SK-MEL-5 (cell line): ENCODE data around the gene GNAT3. TPM values are rescaled to one million over a fixed set of nuclear protein-coding genes. Genes with fewer than 3 reads are reported as not detected.

ENCODE experiments used
- DNase-seq: peaks from one replicate; pipeline ENCODE4 v3.0.0-alpha.2; 2016; ENCODE audit warnings: low read depth, low spot score
- in situ Hi-C: cut with HindIII; loops from 2 replicates; pipeline ENCODE4 v1.10.0; 2016; ENCODE audit warnings: low sequenced_read_pairs, high pct_unique_total_duplicates, low pct_unique_long_range_greater_than_20kb
- total RNA-seq: library from RNA; depleted of rRNA; stranded (reverse); fragments of >200 nt; shearing (Covaris generic); gene quantifications from 2 replicates; pipeline ENCODE4 v1.2.3, GENCODE V29; 2014

The GNAT3 gene
- total RNA-seq, 1 experiment from 2014 or later: not detected

DNA sequence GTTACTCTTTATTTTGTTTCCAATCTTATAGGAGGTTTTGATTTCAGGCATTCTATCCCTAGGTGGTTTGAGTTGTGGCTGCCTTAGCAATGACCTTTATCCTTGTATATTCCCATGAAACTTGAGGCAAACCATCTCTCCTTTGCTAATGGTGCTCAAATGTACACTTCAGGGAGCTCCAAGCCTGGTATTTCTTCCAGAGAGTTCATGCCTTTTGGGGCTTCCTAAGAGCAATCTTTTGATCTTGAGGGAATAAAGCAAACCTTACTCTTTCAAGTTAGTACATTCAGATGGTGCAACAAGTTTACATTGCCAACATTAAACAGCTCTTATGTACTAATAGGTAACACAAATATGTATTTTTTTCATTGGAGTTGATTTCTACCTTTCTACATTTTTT is 3.4 kb upstream of the GNAT3 start:
- no peak for DNase-seq
- in situ Hi-C loops: no loop called here

DNA sequence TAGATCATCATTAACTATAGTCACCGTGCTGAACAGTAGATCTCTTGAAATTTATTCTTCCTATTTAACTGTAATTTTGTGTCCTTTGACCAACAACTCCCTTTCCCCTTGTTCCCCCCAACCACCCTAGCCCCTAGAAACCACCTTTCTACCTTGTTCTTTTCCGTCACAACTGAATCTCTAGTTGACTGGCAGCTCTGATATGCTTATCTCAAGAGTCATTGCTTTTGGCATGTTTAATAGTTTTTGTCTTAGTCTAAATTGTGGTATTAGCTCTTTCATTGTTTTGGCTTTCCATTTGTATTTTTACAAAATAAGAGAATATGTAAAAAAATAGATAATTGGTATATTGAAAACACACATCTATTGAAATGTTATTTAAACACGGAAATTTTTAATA is 1.8 kb downstream of the GNAT3 start:
- no peak for DNase-seq
- in situ Hi-C loops: no loop called here

DNA sequence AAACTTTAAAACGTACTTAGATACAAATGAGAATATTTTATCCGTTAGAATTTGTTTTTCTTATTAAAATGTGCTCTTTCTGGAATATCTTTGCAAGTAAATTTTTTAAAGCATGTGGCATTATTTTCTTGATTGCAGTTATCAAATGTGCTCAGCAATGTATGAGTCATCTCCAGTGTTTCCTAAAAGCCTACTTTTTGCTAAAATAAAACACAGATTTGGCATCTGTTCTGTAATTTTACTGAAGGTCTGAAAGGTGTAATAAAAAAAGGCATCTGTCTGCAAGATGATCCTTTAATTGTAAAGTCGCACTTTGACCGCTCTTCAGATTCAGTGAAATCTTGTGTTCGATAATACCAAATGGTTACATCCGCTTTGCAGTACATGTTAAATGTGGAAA is 3.4 kb downstream of the GNAT3 start:
- in situ Hi-C loops: no loop called here
- DNase-seq: no peak

DNA sequence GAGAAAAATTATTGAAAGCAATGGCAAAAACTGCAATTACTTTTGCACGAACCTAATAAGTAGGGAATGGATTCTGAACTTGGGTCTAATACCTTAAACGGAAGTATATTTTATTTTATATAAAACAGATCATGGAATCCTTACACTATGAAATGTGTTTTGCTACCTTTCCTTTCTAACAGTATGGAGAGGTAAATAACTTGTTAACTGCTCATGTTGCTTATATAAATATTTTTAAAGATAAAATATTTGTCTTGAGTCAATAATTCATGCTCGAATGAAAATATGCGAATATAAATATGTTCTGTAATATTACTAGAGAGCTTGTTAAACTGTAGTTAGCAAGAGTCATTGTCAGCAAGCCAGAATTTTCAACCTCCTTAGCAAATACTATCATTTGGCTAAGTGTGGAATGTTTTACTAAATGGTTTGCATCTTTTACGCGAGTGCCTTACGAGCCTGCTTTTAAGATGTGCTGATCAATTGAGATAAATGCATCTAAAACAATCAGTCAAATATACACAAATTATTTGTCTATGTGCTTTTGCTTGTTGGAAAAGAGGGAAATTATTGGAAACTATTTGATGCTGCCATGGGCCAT is 5.9 kb downstream of the GNAT3 start:
- in situ Hi-C loops: no loop called here
- no peak for DNase-seq

DNA sequence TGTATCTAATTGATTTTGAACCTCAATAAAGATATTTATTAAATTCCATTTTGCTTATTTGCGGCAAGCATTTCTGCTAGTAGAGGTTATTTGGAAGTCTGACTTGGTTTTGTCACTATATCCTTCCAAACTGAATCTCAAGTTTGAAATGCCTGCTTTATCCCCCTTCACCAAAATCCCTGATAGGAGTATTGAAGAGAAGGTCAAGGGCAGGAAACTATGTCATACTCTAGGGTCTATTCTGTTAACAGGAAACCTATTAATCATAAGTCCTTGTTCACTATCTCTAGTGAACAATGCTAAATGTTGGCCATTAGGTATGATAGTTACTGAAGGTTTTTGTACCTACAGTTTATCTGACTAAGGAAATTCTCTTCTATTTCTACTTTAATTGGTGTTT is 11.5 kb downstream of the GNAT3 start:
- in situ Hi-C loops: no loop called here
- peak; percentile 74 for DNase-seq

DNA sequence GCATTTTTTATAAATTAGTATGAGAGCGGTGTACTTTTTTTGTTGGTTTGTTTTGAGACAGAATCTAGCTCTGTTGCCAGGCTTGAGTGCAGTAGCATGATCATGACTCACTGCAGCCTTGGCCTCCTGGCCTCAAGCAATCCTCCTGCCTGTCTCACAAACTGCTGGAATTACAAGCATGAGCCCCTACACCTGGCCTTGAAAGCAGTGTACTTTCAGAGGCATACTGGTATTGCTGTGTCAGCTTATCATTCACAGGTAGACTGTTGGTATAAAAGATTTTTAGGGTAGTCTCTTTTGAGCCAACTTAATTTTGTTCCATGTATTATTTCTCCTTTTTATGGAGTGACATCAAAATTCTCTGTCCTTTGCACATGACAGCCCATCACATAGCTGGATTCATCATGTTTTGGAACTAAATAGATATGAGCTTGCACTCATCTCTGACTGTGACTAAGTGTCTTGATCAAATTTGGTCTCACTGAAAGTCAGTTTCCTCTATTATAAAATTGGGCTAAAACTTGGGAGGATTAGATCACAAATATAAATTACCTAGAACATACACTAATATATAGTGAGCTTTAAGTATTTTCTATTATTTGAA is 12.4 kb downstream of the GNAT3 start:
- DNase-seq: peak; percentile 96
- in situ Hi-C loops: no loop called here

DNA sequence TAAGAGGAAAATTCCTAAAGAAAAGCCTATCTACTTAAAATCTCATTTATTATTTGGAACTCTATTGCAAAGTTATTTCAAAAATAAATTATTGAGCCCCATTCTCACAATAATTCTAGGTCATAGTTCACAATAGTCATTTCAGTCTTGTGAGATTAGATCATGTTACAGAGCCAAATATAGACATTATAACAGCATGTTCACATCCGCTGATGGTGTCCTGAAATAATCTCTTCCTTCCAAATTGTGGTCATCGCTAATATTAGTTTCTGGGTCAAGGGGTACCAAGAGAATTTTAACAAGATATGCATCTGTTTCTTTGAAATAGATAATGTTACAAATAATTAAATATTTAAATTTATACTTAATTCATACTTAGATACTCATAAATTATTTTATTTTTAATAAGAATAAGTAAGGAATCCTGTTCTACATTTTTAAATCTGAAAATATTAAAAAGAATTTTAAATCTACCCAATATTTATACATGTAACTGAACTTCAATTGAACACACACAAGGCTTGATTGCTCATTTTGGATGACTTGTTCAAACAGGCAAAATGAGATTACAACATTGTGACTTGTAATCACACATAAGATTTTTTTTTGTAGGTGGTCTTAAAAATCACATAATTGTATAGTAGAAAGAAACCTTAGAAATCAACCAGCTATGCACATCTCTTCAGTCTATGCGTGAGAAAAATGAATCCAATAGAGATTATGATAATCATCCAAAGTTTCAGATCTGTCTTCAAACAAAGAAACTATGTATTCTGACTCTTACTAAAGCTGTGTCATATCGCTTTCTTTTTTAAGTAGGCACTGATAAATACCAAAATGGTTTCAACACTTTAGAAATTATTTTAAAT is 13.1 kb downstream of the GNAT3 start:
- DNase-seq: peak; percentile 75
- in situ Hi-C loops: no loop called here

DNA sequence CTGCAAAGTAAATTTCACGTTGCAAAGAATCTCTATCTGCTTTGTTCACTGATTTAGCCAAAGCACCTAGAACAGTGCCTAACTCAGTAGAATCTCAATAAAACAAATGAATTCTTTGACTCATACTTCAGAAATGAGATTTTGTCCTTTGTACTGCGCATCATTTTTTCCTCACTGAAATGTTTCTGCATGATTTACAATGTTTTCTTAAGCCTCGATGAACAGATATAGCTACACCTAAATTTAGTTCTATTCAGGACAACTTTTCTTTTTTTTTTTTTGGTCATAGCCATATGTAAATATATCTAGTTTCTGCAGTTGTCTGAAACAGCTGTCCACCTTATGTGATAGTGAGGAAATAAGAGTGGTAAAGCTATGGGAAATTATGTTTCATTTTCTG is 15.3 kb downstream of the GNAT3 start:
- DNase-seq: no peak
- in situ Hi-C loops: no loop called here

DNA sequence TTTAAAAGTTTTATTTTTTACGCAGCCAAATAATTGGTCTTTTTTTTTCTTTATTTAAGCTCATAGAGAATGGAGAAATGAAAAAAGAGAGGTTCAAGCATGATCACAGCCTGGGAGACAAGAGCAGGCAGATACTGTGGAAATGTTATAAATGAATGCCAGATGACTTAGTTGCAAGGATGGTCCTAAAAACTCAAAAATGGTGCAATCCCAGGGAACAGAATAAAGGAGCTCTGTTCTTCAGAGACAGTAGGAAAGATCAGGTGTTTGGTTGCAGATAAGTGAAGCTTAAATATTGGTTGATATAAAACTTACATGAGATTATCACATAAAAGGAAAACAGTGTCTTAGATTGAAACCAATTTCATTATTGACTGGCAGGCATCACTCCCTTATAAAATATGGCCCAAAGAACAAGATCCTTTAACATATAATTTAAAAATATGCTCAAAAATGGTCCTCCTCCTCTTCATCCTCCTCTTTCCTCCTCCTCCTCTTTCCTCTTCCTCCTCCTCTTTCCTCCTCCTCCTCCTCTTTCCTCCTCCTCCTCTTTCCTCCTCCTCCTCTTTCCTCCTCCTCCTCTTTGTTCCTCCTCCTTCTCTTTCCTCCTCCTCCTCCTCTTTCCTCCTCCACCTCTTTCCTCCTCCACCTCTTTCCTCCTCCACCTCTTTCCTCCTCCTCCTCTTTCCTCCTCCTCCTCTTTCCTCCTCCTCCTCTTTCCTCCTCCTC is 18.6 kb downstream of the GNAT3 start:
- peak; percentile 52 for DNase-seq
- in situ Hi-C loops: no loop called here

DNA sequence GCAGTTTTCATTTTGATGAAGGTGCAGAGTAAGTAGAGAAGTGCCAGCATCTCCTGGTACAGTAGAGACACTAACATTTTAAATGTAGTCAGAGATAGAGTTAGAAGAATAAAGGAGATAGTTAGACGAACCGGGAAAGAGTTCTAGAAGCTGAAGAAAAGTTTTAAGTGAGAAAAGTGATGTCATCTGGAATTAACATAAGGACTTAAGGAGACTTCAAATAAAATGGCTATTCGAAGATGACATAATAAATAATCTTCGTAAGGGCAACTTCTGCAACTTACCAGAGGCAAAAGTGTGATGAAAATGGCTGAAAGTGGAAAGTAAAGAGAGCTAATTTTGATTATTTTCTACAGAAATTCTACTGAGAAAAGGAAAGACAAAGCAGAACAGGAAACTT is 20.4 kb downstream of the GNAT3 start:
- in situ Hi-C loops: no loop called here
- DNase-seq: no peak

DNA sequence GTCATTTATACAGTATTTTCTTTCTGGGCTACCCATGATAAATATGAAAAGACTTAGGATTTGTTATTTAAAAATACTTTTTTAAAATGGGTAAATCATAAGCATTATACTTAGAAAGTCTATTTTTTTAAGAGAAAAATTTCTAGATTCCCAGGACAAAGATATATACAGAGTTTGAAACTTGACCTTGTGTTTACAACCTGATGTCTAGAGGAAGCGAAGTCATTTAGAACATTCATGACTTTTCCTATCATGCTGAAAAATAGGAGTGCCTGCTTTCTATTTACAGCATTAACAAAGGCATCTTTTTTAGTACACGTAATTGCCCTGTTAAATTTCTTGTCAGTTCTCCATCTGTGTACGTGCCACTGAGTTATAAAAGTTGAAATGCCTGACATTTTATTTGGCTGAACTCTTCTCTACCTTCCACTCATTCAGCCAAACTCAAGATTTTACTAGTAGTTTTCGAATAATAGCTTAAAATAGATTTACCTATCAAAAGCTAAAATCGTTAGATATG is 23.0 kb downstream of the GNAT3 start:
- in situ Hi-C loops: no loop called here
- DNase-seq: no peak

DNA sequence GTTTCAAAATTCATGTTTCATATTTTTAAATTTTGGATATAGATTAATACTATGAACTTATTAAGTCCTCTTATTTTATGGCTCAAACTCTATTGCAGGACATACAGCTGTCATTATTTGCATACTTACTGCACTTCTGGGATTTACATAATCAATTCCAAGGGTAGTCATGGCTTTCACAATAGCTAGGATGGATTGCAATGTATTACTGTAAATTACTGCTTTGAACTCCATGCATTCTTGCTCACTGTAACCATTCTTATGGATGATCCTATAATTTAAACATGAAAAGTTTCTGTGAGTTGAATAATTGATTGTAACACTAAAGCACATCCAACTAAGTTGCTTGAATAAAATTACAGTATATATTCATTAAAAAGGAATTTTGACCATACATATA is 23.5 kb downstream of the GNAT3 start:
- in situ Hi-C loops: no loop called here
- DNase-seq: no peak

DNA sequence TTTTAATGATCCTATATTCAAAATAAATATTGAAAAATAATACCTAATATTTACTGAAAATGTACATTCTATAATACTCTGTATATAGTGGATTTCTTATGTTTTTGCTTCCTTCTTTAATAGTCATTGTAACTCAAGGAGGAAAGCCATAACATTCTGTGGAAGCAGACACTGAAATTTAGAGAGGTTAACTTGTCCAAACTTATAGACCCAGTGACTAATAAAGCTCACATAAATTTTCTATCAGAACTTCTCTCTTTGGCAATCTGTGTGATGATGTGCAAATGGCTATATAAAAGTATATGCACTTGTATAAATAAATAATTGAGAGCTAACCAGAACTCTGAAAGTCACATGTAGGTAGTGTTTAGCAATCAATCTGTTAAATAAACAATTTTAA is 26.1 kb downstream of the GNAT3 start:
- no peak for DNase-seq
- in situ Hi-C loops: no loop called here

DNA sequence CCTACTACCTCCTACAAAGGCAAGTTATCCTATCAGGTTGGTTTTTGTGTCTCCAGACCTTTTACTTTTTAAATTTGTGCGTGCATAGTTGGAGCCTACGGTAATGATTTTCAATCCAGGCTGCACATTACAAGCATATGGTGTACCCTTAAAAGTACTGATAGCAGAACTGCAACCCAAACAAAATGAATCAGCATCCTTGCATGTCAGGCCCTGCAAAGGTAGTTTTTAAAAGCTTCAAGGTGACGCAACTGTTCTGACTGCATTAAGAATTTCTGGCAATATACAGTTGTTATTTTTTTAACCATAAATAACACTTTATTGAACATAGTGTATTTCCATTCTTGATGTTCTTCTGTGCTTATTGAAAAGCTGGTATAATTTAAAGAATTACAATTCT is 28.9 kb downstream of the GNAT3 start:
- DNase-seq: no peak
- in situ Hi-C loops: no loop called here

DNA sequence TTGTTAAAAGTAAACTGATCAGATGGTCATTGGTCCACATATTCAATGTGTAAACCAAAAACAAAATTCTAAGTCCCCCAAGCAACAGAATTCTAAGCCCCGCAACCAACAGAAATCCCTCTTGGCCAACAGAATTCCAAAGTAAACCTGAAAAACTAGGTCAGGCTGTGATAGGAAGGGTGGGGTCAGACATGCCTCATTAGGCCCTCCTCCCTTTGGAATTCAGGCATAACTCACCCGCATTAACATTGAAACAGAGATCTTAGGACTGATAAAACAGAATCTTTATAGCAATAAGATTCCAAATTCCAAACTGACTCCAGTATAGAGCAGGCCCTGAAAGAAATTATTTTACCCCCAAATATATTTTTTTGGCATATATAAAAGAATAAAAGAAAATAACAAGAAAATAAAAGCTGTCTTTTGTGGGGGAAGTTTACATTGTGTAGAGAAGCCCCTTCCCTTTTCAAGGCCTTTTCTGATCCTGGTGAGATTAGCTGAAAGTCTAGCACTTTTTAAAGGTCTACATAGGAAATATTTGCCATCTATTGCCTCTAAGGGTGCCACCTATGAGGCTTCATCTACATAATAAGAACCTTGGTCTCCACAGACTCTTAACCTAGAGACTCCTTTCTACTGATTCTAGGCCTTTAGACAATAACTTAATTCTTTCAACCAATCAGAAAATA is 30.5 kb downstream of the GNAT3 start:
- in situ Hi-C loops: no loop called here
- no peak for DNase-seq

DNA sequence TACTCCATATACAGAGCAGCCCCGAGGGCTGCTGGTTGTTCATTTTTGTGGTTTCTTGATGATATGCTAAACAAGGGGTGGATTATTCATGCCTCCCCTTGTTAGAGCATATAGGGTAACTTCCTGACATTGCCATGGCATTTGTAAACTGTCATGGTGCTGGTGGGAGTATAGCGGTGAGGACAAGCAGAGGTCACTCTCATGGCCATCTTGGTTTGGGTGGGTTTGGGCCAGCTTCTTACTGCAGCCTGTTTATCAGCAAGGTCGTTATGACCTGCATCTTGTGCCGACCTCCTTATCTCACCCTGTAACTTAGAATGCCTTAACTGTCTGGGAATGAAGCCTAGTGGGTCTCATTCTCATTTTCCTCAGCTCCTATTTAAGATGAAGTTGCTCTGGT is 31.3 kb downstream of the GNAT3 start:
- no peak for DNase-seq
- in situ Hi-C loops: no loop called here

DNA sequence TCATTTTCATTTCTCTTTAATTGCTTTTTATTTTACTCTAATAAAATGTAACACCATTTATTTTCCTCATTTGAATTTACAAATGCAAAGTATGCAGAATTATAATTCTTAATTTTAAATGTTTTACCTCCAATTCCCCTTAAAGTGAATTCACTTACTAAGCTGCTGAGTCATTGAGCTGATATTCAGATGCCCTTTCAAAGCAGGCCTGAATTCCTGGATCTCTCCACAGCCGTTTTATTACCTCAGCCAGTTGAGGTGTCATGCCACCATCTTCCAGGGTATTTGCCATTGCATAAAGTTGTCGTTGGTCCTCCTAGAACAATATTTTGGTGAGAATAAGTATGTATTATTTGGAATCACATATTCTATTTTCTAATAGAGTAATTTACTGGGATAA is 33.2 kb downstream of the GNAT3 start:
- peak; percentile 75 for DNase-seq
- in situ Hi-C loops: no loop called here

DNA sequence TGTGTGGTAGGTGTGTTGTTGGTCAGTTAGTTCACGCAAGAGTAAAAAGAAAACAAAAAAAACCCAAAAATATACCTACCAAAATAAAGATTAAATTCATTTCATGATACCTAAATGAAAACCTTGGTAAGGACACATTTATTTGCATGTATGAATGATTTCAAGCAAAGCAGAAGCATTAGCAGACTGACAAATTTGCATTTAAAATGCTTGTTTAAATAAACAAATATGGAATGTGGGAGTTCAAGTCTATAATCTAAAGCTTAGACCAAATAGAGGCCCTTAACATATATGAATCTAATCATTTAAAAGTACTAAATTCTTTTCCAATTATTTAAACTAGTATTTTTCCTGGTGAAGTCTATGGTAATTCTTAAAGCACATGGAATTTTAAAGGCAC is 35.8 kb downstream of the GNAT3 start:
- no peak for DNase-seq
- in situ Hi-C loops: no loop called here
